Measurements from ENCODE around the gene ZNF670. TPM values are rescaled to one million over a fixed set of nuclear protein-coding genes. Genes with fewer than 3 reads are reported as not detected.

The ZNF670 gene
- total and polyA plus RNA-seq, 9 of the 15 experiments (the other 6 are each of a cell fraction or from before 2014, with no cell fraction given): 7.1 to 23.4 (median 11.8) TPM

DNA sequence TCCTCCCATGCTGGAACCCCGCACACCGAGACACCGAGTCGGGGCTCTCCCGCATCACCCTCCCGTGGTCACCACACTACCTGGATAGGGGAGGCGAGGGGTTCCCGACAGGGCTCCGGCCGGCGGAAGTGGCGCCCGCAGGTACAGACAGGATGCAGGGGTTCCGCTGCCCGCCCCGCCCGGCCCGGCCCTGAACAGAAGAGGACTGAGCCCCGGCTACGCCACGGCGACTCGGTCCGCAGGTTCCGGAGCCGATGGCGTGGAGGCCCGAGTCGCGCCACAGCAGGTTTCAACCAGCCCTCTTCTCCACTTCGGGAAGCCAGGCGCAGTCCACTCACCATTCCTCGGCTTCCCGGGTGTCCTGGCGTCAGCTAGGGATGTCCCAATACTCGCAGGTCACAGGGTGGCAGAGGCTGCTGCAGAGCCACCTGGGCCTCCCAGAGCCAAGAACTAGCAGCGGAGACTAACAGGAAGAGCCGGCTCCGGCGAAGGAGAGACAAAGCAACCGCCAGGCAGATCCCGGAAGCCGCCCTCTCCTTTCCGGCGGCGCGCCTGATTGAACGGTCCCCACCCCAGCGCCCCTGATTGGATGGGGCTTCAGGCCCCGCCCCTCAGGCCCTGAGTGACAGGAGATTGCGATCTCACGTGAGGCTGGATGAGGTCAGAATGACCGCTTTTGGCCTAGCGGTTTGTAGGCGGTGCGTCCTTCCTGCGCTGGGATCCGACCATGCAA lies 25.4 kb upstream of the ZNF670 start, which contains the start of gene ZNF669 (continued):
- TF ChIP-seq, protein P1, sequence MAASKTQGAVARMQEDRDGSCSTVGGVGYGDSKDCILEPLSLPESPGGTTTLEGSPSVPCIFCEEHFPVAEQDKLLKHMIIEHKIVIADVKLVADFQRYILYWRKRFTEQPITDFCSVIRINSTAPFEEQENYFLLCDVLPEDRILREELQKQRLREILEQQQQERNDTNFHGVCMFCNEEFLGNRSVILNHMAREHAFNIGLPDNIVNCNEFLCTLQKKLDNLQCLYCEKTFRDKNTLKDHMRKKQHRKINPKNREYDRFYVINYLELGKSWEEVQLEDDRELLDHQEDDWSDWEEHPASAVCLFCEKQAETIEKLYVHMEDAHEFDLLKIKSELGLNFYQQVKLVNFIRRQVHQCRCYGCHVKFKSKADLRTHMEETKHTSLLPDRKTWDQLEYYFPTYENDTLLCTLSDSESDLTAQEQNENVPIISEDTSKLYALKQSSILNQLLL (CRISPR knock-in tag; IDR thresholded peaks at IDR 0.05; ENCODE audit: borderline replicate concordance): no peak
- TF ChIP-seq, protein P2, sequence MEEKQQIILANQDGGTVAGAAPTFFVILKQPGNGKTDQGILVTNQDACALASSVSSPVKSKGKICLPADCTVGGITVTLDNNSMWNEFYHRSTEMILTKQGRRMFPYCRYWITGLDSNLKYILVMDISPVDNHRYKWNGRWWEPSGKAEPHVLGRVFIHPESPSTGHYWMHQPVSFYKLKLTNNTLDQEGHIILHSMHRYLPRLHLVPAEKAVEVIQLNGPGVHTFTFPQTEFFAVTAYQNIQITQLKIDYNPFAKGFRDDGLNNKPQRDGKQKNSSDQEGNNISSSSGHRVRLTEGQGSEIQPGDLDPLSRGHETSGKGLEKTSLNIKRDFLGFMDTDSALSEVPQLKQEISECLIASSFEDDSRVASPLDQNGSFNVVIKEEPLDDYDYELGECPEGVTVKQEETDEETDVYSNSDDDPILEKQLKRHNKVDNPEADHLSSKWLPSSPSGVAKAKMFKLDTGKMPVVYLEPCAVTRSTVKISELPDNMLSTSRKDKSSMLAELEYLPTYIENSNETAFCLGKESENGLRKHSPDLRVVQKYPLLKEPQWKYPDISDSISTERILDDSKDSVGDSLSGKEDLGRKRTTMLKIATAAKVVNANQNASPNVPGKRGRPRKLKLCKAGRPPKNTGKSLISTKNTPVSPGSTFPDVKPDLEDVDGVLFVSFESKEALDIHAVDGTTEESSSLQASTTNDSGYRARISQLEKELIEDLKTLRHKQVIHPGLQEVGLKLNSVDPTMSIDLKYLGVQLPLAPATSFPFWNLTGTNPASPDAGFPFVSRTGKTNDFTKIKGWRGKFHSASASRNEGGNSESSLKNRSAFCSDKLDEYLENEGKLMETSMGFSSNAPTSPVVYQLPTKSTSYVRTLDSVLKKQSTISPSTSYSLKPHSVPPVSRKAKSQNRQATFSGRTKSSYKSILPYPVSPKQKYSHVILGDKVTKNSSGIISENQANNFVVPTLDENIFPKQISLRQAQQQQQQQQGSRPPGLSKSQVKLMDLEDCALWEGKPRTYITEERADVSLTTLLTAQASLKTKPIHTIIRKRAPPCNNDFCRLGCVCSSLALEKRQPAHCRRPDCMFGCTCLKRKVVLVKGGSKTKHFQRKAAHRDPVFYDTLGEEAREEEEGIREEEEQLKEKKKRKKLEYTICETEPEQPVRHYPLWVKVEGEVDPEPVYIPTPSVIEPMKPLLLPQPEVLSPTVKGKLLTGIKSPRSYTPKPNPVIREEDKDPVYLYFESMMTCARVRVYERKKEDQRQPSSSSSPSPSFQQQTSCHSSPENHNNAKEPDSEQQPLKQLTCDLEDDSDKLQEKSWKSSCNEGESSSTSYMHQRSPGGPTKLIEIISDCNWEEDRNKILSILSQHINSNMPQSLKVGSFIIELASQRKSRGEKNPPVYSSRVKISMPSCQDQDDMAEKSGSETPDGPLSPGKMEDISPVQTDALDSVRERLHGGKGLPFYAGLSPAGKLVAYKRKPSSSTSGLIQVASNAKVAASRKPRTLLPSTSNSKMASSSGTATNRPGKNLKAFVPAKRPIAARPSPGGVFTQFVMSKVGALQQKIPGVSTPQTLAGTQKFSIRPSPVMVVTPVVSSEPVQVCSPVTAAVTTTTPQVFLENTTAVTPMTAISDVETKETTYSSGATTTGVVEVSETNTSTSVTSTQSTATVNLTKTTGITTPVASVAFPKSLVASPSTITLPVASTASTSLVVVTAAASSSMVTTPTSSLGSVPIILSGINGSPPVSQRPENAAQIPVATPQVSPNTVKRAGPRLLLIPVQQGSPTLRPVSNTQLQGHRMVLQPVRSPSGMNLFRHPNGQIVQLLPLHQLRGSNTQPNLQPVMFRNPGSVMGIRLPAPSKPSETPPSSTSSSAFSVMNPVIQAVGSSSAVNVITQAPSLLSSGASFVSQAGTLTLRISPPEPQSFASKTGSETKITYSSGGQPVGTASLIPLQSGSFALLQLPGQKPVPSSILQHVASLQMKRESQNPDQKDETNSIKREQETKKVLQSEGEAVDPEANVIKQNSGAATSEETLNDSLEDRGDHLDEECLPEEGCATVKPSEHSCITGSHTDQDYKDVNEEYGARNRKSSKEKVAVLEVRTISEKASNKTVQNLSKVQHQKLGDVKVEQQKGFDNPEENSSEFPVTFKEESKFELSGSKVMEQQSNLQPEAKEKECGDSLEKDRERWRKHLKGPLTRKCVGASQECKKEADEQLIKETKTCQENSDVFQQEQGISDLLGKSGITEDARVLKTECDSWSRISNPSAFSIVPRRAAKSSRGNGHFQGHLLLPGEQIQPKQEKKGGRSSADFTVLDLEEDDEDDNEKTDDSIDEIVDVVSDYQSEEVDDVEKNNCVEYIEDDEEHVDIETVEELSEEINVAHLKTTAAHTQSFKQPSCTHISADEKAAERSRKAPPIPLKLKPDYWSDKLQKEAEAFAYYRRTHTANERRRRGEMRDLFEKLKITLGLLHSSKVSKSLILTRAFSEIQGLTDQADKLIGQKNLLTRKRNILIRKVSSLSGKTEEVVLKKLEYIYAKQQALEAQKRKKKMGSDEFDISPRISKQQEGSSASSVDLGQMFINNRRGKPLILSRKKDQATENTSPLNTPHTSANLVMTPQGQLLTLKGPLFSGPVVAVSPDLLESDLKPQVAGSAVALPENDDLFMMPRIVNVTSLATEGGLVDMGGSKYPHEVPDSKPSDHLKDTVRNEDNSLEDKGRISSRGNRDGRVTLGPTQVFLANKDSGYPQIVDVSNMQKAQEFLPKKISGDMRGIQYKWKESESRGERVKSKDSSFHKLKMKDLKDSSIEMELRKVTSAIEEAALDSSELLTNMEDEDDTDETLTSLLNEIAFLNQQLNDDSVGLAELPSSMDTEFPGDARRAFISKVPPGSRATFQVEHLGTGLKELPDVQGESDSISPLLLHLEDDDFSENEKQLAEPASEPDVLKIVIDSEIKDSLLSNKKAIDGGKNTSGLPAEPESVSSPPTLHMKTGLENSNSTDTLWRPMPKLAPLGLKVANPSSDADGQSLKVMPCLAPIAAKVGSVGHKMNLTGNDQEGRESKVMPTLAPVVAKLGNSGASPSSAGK (IDR thresholded peaks at IDR 0.05): peak; percentile 71
- TF ChIP-seq ZNF224 (CRISPR knock-in tag; IDR thresholded peaks at IDR 0.05) (0 out of 2 replicates have a peak, but pooled peaks have one; percentile 23), RBM17 (IDR thresholded peaks at IDR 0.05; ENCODE audit: borderline replicate concordance, low read depth, low read length) (no peak), SP1 (CRISPR knock-in tag; IDR thresholded peaks at IDR 0.05) (peak; percentile 95), SIX5 (IDR thresholded peaks at IDR 0.05; ENCODE audit: borderline replicate concordance in 1 of 2, insufficient read depth in 1 of 2, low read depth in 1 of 2, low read length in 2 of 2) (no peak)
- TF ChIP-seq, protein P3, sequence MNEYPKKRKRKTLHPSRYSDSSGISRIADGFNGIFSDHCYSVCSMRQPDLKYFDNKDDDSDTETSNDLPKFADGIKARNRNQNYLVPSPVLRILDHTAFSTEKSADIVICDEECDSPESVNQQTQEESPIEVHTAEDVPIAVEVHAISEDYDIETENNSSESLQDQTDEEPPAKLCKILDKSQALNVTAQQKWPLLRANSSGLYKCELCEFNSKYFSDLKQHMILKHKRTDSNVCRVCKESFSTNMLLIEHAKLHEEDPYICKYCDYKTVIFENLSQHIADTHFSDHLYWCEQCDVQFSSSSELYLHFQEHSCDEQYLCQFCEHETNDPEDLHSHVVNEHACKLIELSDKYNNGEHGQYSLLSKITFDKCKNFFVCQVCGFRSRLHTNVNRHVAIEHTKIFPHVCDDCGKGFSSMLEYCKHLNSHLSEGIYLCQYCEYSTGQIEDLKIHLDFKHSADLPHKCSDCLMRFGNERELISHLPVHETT (CRISPR knock-in tag; conservative IDR thresholded peaks at IDR 0.05 in 1 of 2, IDR thresholded peaks at IDR 0.05 in 1 of 2): no peak
- TF ChIP-seq, protein P4, sequence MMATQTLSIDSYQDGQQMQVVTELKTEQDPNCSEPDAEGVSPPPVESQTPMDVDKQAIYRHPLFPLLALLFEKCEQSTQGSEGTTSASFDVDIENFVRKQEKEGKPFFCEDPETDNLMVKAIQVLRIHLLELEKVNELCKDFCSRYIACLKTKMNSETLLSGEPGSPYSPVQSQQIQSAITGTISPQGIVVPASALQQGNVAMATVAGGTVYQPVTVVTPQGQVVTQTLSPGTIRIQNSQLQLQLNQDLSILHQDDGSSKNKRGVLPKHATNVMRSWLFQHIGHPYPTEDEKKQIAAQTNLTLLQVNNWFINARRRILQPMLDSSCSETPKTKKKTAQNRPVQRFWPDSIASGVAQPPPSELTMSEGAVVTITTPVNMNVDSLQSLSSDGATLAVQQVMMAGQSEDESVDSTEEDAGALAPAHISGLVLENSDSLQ (IDR thresholded peaks at IDR 0.05): peak; percentile 99

Measured in K562 (cell line).